Erythroblast (primary cell): ENCODE results near the gene DCPS.

Source experiments
- DNase-seq, 2 experiments: peaks; one replicate each; lab custom pipeline; 2025; lab: John Stamatoyannopoulos, UW
- GATA1 ChIP-seq: IDR thresholded peaks from 2 replicates; pipeline ENCODE4 v1.6.1; 2011; ENCODE audit warnings: low read depth, mild to moderate bottlenecking, control low read depth, low read length, moderate library complexity
- POLR2A ChIP-seq: IDR thresholded peaks from 2 replicates; pipeline ENCODE4 v1.6.1; 2011; ENCODE audit warnings: mild to moderate bottlenecking, low read length

The DCPS gene

DNA sequence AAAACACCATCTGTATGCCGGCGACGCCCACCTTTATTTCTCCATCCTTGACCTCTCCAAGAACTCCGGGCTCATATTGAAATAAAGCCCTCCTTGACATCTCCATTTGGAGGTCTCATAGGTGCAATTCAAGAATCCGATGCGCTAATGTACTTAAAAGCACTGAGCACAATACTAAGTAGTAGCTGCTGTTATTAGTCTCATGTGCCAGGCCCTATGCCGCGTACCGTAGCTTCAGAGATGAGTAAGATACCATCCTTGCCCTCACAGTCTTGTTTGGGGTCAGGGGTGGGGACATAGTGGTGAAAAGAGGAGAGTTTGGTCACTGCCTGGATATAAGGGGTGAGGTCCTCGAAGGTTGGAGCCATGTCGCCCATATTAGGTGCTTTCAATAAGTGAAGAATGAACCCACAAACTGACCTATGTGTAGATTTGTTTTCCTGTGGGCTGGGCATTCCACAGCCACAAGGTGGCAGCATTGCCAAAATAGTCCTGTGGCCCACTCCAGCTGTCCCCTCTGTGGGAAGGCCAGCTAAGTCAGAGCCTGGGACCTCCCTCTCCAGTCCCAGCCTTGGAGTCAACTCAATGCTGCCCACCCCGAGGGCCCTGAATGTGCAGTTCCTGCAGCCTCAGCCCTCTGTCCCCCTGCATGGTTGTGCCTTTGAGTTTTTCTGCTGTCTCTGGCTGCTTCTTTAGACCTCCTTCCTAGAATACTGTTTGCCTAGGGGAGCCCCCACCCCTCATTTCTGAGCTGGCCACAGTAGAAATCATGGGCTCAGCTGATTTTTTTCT is 6.5 kb downstream of the DCPS start:
- DNase-seq = peak; percentile 73 to 87
- TF ChIP-seq POLR2A (no peak), GATA1 (no peak)

DNA sequence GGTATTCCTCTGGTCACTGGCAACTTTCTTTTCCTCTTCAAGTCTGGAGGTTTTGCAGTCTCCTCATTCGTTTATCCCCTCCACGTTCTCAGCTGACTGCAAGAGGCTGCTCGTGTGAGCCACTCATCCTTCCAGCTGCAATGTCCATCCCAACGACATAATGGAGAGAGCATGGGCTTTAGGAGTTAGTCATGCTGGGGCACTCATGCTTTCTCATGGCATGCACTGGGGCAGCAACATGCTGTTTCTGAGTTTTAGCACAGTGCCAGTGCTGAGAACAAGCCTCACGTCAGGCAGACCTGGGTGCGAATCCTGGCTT is 7.1 kb downstream of the DCPS start:
- TF ChIP-seq POLR2A (no peak), GATA1 (no peak)
- no peak for DNase-seq

DNA sequence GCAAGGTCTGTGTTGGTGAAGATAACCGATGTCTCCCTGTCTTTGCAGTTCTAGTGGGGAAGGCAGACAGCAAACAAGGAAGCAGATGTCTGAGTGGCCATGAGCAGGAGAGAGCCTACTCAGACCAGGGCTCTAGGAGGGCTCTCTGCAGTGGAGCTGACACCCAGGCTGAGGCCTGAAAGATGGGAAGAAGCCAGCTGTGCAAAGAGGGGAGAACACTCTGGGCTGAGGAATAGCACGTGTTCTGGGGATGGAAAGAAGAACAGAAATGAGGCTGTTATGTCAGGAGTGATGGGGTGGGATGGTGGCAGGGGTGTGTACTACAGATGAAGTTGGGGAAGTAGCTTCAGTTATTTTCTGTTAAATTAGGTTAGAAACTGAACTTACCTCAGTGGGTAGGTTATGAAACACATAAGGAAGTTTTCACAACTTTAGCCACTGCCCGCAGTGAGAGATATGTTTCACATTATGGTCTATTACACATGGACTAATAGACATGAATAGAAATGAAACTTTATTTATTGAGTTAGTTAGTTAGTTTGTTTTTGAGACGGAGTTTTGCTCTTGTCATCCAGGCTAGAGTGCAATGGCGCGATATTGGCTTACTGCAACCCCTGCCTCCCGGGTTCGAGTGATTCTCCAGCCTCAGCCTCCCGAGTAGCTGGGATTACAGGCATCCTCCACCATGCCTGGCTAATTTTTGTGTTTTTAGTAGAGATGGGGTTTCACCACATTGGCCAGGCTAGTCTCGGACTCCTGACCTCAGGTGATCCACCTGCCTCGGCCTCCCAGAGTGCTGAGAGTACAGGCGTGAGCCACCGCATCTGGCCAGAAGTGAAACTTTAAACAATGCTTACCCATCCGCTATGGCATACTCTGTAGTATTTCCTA is 7.8 kb downstream of the DCPS start:
- TF ChIP-seq POLR2A (no peak), GATA1 (no peak)
- DNase-seq = no peak

DNA sequence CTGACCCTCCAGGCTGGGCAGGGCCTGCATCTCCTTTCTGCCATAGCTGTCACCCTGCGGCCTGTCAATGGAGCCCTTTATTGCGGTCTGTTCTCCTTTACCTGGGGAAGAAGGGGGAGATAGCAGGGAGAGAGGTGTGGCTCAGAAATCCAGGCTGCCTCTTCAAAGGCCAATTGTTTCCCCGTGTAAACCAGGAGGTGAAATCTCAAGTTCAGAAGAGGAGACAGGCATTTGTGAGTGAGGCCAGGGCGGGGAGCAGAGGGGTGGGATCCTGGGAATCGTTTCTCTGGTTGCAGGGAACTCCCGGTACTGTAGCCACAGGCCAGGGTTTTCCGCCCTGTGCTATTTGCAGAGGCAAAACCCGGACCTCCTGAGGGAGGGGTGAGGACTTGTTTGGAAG is 9.1 kb downstream of the DCPS start:
- DNase-seq = no peak
- no peak for TF ChIP-seq POLR2A
- TF ChIP-seq GATA1 = no peak

DNA sequence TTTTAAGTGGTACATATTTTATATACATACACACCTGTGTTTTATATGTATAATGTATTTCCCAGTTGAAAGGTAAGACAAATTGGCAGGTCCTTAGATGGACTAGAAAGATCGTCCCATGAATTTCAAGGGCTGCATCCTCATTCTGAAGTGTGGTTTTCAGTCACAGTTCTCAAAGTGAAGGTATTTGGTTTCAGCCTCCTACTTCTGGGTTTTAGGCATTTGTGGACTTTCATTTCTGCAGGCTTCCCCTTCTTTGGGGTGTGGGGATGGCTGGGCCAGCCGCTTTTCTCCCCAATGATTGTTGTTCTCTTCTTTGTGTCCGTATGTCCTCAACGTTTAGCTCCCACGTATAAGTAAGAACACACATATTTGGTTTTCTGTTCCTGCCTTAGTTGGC is 10.0 kb downstream of the DCPS start:
- no peak for TF ChIP-seq GATA1
- no peak for TF ChIP-seq POLR2A
- DNase-seq = no peak

DNA sequence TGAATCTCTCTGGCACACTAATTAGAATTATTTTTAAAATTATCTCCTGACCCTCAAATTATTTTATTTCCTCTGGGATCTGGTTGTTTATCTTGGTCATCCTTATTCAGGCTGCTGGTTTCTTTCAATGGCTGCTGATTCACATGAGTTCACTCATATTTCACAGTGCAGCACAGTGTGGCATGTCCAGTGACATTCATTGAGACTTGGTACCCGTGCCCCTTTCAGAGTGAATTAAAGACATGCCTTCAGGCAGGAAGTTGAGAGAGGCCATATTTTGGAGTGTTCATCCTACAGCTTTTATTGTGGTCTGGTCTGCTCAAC is 13.5 kb downstream of the DCPS start:
- no peak for TF ChIP-seq GATA1
- TF ChIP-seq POLR2A = no peak
- DNase-seq = no peak

DNA sequence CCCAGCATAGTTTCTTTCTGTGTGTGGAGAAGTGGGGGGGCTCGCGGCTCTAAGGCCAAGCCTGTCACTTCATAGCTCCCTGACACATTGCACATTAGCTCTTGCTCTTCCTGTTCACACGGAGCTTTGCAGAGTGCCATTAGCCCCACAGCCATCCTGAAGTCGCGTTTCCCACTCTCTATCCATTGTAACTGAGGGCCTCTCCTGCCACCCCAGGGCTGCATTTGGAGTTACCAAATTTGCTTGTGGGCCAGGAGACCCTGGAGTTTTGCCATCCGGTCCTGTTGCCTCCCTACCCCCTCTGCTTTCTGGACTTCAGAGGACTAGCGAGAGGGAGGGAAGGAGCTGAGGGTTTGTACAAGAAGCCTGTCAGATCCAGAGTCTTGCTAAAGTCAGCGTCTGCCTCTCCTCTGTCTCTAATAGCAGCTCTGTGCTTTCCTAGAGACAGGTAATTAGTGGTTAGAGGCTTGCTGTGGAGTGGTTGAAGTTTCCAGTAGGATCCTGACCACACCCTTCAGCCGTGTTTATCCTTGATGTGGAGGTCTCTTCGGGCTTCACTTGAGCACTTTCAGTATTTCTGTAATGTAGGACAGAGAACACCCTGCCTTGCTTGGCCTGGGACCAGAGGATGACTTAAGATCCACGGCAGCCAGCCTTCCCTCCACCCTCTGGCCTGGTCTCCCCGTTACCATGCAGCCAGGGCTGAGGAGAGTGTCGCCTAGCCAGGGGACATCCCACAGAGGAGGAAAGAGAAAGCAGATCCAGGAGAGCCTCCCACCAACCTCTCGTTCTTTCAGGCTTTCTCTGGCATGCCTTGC is 14.1 kb downstream of the DCPS start:
- DNase-seq = no peak
- TF ChIP-seq GATA1 (no peak), POLR2A (no peak)

DNA sequence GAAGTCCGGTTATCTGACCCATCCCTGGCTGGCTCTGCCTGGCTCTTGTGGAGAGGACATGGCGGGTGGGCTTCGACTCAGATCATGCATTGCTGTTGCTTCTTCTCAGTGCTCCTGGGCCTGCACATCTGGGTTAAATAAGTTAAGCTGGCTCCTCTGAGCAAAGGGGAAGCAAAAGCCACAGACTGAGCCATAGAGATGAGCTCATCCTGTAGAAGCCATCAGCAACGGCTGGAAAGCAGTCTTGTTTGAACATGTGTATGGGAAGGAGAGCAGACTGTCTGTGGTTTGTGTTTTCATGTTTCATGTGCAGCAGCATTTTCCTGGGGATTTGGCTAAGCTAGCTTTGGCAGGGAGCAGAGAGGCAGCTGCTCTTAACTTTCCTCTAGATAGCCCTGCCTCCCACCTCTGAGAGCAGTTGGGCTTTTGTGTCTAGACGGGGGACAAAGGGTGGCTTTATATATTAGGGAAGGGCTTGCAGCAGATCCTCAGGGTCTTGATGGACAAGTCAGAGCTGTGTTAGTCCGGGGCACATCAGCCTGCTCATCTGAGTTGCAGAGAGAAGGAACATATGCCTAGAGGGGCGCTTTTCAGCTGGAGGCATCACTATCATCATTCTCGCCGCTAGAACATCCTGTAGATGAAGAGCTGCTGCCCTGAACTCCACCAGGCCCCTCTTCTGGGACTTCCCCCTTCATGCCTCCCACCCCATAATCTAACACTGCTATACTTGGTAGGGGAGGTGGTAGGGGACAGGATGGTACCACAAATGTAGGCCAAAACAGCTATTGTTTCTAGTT is 14.9 kb downstream of the DCPS start:
- TF ChIP-seq POLR2A (no peak), GATA1 (no peak)
- DNase-seq = no peak

DNA sequence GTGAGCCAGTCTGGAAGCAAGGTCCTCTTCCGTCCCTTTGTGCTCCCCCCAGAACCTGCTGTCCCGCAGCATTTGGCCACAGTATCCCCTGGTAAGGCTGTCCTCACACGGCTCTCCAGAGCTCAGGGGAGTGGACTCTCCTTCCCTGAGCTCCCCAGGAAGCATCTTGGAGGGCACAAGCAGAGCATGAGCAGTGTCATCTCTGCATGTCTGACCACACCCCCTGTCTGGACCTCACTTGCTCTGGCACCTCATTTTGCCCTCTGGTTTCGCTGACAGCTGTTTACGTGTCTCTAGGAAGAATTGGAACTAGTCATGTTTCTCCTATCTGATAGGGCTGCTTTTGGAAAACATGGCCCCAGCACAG is 15.5 kb downstream of the DCPS start:
- no peak for TF ChIP-seq POLR2A
- no peak for TF ChIP-seq GATA1
- DNase-seq = no peak

DNA sequence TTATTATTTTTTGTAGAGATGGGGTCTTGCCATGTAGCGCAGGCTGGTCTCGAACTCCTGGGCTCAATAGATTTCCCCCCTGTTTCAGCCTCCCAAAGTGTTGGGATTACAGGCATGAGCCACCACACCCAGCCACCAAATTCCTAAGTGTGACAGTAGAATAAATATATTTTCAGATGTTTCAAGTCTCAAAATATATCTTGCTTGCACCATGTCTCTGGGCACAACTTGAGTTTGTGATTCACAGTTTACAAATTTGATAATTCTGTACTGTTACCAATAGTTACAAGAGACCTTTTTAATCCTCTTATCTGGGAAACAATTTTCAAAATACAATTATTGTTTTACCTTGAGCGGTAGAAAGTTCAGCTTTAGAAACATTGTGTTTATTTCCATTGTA is 19.1 kb downstream of the DCPS start:
- no peak for DNase-seq
- TF ChIP-seq POLR2A = no peak
- TF ChIP-seq GATA1 = no peak

DNA sequence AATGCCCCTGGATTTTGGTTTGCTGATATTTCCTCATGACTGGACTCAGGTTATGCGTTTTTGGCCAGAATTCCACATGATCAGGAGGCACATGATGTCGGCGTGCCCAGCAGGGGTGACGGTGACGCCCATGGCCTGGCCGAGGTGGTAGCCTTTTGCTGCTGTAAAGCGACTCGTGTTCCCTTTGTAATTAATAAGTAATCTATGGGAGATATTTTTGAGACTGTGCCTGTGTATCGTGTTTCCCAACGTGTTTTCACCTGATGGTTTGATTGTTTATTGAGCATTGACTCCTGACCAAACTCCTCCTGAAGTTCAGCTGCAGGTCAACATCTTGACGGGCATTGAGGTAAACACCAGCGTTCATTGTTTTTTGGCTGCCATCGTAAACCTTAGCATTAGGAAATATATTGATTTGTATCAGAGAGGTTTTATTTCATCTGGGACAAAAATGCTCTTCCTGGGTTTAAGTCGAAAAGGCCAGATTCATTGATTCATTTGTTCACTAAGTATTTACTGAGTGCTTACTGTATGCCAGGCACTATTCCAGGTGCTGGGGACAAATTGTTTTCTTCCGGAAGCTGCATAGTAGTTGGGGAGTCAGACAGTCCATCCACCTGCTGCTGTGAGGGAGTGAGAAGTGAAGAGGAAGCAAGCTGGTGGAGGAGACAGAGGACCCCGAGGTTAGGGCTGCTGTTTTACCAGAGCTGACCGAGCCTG is 23.6 kb downstream of the DCPS start:
- no peak for DNase-seq
- TF ChIP-seq POLR2A (no peak), GATA1 (no peak)

DNA sequence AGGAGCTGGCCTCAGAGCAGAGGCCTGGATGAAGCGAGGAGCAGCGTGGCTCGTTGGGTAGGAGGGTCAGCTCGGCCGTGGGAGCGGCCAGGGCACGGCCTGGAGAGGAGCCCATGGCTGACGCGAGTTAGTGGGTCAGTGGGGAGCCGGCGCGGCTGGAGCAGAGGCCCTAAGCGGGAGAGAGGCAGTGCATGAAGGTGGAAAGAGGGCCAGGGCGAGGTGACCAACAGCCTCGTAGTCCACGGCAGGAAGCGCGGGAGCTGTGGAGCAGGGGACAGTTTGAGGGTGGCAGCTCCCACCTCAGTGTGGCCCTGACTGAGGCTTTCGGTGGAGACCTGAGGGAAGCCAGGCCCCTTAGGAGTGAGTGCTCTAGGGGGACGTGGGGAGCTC is 24.1 kb downstream of the DCPS start:
- TF ChIP-seq GATA1 (no peak), POLR2A (no peak)
- no peak for DNase-seq

DNA sequence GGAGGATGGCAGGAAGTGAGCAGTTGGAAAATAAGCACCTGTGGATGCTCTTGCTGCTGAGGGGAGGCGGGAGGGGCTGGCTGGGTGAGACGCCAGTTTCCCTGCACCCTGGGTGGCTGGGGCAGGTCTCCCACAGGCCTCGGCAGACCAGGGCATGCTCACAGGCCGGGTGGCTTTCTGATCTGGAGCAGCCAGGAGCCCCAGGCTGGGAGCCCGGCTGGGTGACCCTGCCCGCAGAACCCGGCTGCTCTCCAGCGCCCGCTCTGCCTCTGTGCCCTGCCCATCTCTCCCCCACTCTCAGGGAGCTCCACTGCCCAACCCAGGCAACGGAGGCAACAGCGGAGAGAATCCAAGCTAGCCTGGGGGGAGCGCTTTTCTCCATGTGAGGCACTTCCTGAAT is 24.6 kb downstream of the DCPS start:
- no peak for DNase-seq
- TF ChIP-seq POLR2A (no peak), GATA1 (no peak)
